OCI-LY3 (cell line): ENCODE measurements around the gene PLCB4.

Experiments
- EZH2phosphoT487 ChIP-seq: fragments of 200-600 bp; shearing (Covaris generic); IDR thresholded peaks from 2 replicates; pipeline ENCODE4 v1.6.1; 2018; ENCODE audit warnings: antibody characterized with exemption, mixed run types, low read depth
- TF ChIP-seq, protein P1 (sequence below): fragments of 200-600, 300-600 bp; sonication (generic); IDR thresholded peaks from 2 replicates; pipeline ENCODE4 v1.5.1; 2014; ENCODE audit warnings: antibody characterized with exemption, low read length, low read depth

DNA sequence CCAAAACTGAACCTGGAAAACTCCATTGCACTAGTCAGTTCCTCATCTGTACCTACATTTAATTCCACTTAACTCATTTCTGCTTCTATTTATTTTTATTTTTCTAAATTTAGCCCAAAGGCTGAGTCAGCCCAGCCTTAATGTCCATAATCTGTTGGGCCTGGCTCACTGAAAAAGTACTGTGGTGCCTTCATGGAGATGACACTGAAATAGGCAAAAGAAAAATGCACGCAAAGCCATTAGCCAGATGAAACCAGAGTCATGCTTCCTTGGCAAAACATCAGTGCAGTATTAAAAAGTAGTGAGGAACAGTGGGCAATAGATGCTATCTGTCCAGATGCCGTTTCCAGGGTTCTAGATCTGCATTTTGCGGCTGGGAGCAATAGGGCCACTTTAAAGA, 14.7 kb upstream of the PLCB4 start:
- TF ChIP-seq EZH2phosphoT487, result no peak
- TF ChIP-seq, protein P1, sequence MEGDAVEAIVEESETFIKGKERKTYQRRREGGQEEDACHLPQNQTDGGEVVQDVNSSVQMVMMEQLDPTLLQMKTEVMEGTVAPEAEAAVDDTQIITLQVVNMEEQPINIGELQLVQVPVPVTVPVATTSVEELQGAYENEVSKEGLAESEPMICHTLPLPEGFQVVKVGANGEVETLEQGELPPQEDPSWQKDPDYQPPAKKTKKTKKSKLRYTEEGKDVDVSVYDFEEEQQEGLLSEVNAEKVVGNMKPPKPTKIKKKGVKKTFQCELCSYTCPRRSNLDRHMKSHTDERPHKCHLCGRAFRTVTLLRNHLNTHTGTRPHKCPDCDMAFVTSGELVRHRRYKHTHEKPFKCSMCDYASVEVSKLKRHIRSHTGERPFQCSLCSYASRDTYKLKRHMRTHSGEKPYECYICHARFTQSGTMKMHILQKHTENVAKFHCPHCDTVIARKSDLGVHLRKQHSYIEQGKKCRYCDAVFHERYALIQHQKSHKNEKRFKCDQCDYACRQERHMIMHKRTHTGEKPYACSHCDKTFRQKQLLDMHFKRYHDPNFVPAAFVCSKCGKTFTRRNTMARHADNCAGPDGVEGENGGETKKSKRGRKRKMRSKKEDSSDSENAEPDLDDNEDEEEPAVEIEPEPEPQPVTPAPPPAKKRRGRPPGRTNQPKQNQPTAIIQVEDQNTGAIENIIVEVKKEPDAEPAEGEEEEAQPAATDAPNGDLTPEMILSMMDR, result no peak
